Osteocyte (in vitro differentiated cells): ENCODE data around the gene ACOT12. TPM values are rescaled to one million over a fixed set of nuclear protein-coding genes. Genes with fewer than 3 reads are reported as not detected.

ENCODE experiments used
- DNase-seq: peaks from one replicate; pipeline ENCODE4 v3.0.0; 2021; ENCODE audit warnings: mixed read lengths; ENCODE audit not compliant: unreplicated experiment; ENCODE audit errors: extremely low spot score
- H3K27ac Mint-ChIP-seq: one replicate; pipeline ENCODE4 v1.8.0; 2021; ENCODE audit warnings: mild to moderate bottlenecking, mixed read lengths; ENCODE audit not compliant: unreplicated experiment
- H3K27me3 Mint-ChIP-seq: one replicate; pipeline ENCODE4 v1.8.0; 2021; ENCODE audit warnings: mixed read lengths; ENCODE audit not compliant: unreplicated experiment
- H3K36me3 Mint-ChIP-seq: one replicate; pipeline ENCODE4 v1.8.0; 2021; ENCODE audit warnings: mixed read lengths; ENCODE audit not compliant: unreplicated experiment
- H3K4me1 Mint-ChIP-seq: one replicate; pipeline ENCODE4 v1.8.0; 2021; ENCODE audit warnings: mixed read lengths; ENCODE audit not compliant: unreplicated experiment
- H3K4me3 Mint-ChIP-seq: one replicate; pipeline ENCODE4 v1.8.0; 2021; ENCODE audit warnings: mild to moderate bottlenecking, moderate library complexity, mixed read lengths; ENCODE audit not compliant: unreplicated experiment
- H3K9me3 Mint-ChIP-seq: one replicate; pipeline ENCODE4 v1.8.0; 2021; ENCODE audit warnings: mixed read lengths; ENCODE audit not compliant: unreplicated experiment
- CTCF ChIP-seq: fragments of 200-600 bp; sonication (generic); IDR thresholded peaks from 2 replicates; pipeline ENCODE4 v1.5.0; 2021; ENCODE audit warnings: antibody characterized with exemption, mild to moderate bottlenecking, moderate library complexity
- total RNA-seq: library from RNA; stranded (reverse); gene quantifications from 2 replicates; pipeline ENCODE4 v1.2.1, GENCODE V29; 2021

The ACOT12 gene
- total RNA-seq, 1 donor from 2014 or later: not detected

- H3K9me3 Mint-ChIP-seq: no peaks in the 10 kb centered on the region
- H3K27ac Mint-ChIP-seq: peak overlapping the region; percentile 77
- H3K4me3 Mint-ChIP-seq: no peak overlapping the region
- peaks cover 8% of the 10 kb centered on the region for H3K36me3 Mint-ChIP-seq
- TF ChIP-seq CTCF: no peak
- H3K27me3 Mint-ChIP-seq: no peaks in the 10 kb centered on the region
- no peak for DNase-seq
- H3K4me1 Mint-ChIP-seq: peaks cover 44% of the 10 kb centered on the region
Measured at GRCh38 chr5:81428446-81428845, 34.5 kb upstream of the ACOT12 start.

- Mint-ChIP-seq H3K27me3 (no peaks in the 10 kb centered on the region), H3K4me3 (no peak overlapping the region), H3K36me3 (peaks cover 8% of the 10 kb centered on the region), H3K4me1 (peaks cover 53% of the 10 kb centered on the region), H3K27ac (no peak overlapping the region), H3K9me3 (no peaks in the 10 kb centered on the region)
- TF ChIP-seq CTCF: no peak
- DNase-seq: no peak
Measured at GRCh38 chr5:81427566-81427965, 33.6 kb upstream of the ACOT12 start.

GRCh38 chr5:81426359-81427030, 32.6 kb upstream of the ACOT12 start:
- TF ChIP-seq CTCF: no peak
- no peak overlapping the region for H3K4me3 Mint-ChIP-seq
- no peak overlapping the region for H3K27ac Mint-ChIP-seq
- no peak for DNase-seq
- peaks cover 61% of the 10 kb centered on the region for H3K4me1 Mint-ChIP-seq
- peaks cover 8% of the 10 kb centered on the region for H3K36me3 Mint-ChIP-seq
- H3K27me3 Mint-ChIP-seq: no peaks in the 10 kb centered on the region
- H3K9me3 Mint-ChIP-seq: no peaks in the 10 kb centered on the region

- TF ChIP-seq CTCF: peak; percentile 68
- Mint-ChIP-seq H3K36me3 (peaks cover 8% of the 10 kb centered on the region), H3K27me3 (no peaks in the 10 kb centered on the region), H3K4me1 (peaks cover 71% of the 10 kb centered on the region), H3K27ac (no peak overlapping the region), H3K9me3 (no peaks in the 10 kb centered on the region), H3K4me3 (no peak overlapping the region)
- DNase-seq: no peak
Measured at GRCh38 chr5:81425569-81425968, 31.6 kb upstream of the ACOT12 start.

- no peak for TF ChIP-seq CTCF
- Mint-ChIP-seq H3K4me1 (peaks cover 78% of the 10 kb centered on the region), H3K36me3 (peaks cover 8% of the 10 kb centered on the region), H3K27ac (no peak overlapping the region), H3K27me3 (no peaks in the 10 kb centered on the region), H3K9me3 (no peaks in the 10 kb centered on the region), H3K4me3 (no peak overlapping the region)
- DNase-seq: no peak
Measured at GRCh38 chr5:81424728-81425127, 30.8 kb upstream of the ACOT12 start.
